HUES48 (cell line): ENCODE measurements around the gene VPS29.
A peak's percentile ranks its signal among the peaks of the same experiment; 100 is the strongest.
"Not testable (repeated sequence)": the region's sequence is repeated elsewhere in the genome, so short reads cannot be mapped to it uniquely, and the experiment has no call there.

ENCODE experiments used
- H3K27ac ChIP-seq: one replicate; pipeline ENCODE4 v1.7.0; 2013; ENCODE audit warnings: low read depth, low read length, inconsistent platforms
- H3K27me3 ChIP-seq: 2 replicates; pipeline ENCODE4 v1.6.1; 2013; ENCODE audit warnings: mild to moderate bottlenecking, low read length; ENCODE audit not compliant: control insufficient read depth, insufficient read depth
- H3K36me3 ChIP-seq: 2 replicates; pipeline ENCODE4 v1.6.1; 2013; ENCODE audit warnings: low read length; ENCODE audit not compliant: control insufficient read depth, insufficient read depth
- H3K4me1 ChIP-seq: 2 replicates; pipeline ENCODE4 v1.6.1; 2013; ENCODE audit warnings: mild to moderate bottlenecking, low read length; ENCODE audit not compliant: control insufficient read depth, insufficient read depth
- H3K4me3 ChIP-seq: 2 replicates; pipeline ENCODE4 v1.5.1; 2013; ENCODE audit warnings: mild to moderate bottlenecking, low read depth, low read length
- H3K9ac ChIP-seq: 2 replicates; pipeline ENCODE4 v1.6.1; 2013; ENCODE audit warnings: mild to moderate bottlenecking, low read depth, low read length, moderate library complexity
- H3K9me3 ChIP-seq: 2 replicates; pipeline ENCODE4 v1.6.1; 2013; ENCODE audit warnings: low read length; ENCODE audit not compliant: control insufficient read depth, insufficient read depth

VPS29 gene

DNA sequence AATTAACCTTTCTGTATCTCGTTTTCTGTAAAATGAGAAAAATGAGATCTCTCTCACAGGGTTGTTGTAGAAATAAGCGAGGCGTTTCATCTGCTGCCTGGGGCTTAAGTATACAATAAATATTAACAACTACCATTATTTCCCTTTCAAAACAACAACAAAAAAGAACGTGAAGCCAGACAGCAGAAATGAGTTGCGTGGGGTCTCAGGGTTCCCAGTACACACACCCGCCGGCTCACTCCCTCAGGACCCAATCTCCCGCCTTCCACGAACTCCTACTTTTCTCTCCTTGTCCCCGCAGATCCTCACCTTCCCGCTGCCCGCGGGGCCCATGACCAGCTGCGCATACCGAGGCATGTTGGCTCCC lies 34.1 kb downstream of the VPS29 start:
- no peaks in the 10 kb centered on the region for H3K9me3 ChIP-seq
- peak overlapping the region; percentile 90 for H3K4me3 ChIP-seq
- H3K27me3 ChIP-seq: no peaks in the 10 kb centered on the region
- H3K4me1 ChIP-seq: 0 out of 2 replicates have a peak, but pooled peaks cover 5% of the 10 kb centered on the region
- H3K9ac ChIP-seq: peak overlapping the region; percentile 91
- H3K27ac ChIP-seq: peak overlapping the region; percentile 97
- peaks cover 22% of the 10 kb centered on the region for H3K36me3 ChIP-seq

DNA sequence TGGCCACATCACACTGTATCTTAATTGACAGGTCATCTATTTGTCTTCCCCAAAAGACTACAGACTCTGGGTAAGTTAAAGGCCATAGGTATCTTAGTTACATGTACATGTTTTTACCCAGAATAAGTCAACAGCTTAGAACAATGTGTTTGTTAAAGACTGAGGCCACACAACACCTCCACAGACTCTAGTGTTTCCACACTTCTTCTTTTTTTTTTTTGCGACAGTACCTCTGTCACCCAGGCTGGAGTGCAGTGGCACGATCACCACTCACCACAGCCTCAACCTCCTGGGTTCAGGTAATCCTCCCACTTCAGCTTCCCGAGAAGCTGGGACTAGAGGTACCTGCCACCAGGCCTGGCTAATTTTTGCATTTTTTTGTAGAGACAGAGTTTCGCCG lies 35.1 kb downstream of the VPS29 start:
- H3K27ac ChIP-seq: no peak overlapping the region
- H3K4me1 ChIP-seq: 0 out of 2 replicates have a peak, but pooled peaks cover 5% of the 10 kb centered on the region
- H3K9me3 ChIP-seq: no peaks in the 10 kb centered on the region
- H3K36me3 ChIP-seq: peaks cover 29% of the 10 kb centered on the region
- no peak overlapping the region; the same call in 1 of the 2 replicates for H3K9ac ChIP-seq
- peak overlapping the region; percentile 90 for H3K4me3 ChIP-seq
- no peaks in the 10 kb centered on the region for H3K27me3 ChIP-seq

DNA sequence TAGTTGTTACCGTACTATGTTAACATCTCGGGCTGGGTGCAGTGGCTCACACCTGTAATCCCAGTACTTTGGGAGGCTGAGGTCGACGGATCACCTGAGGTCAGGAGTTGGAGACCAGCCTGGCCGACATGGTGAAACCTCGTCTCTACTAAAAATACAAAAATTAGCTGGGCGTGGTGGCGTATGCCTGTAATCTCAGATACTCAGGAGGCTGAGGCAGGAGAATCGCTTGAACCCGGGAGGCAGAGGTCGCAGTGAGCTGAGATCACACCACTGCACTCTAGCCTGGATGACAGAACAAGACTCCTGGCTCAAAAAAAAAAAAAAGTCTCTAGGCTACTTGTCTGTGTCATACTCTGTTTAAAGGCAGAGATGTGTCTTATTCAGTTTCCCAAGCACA lies 36.1 kb downstream of the VPS29 start:
- not testable (repeated sequence) for H3K9me3 ChIP-seq, H3K4me1 ChIP-seq, H3K27me3 ChIP-seq, H3K4me3 ChIP-seq, H3K9ac ChIP-seq, H3K27ac ChIP-seq
- H3K36me3 ChIP-seq: peaks cover 40% of the 10 kb centered on the region

DNA sequence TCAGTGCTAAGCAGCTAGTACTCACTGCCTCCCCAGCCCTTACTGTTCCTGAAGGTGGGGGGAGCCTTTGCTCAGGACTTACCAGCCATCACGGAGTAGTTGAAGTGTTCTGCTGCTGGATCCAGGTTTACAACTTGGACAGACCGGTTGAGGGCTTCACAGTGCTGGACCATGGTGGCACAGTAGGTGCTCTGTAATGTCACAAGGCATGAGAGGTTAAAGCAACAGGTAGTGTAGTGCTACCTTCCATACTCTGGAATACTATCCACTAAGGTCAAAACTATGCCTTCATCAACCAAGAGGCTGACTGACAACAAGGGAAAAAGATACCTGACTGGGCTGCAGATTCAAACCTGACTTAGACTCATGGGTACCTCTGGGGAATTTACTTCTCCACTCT lies 36.9 kb downstream of the VPS29 start:
- H3K9ac ChIP-seq: no peak overlapping the region
- H3K4me3 ChIP-seq: no peak overlapping the region
- 0 out of 2 replicates have a peak, but pooled peaks cover 5% of the 10 kb centered on the region for H3K4me1 ChIP-seq
- no peaks in the 10 kb centered on the region for H3K27me3 ChIP-seq
- H3K36me3 ChIP-seq: peaks cover 46% of the 10 kb centered on the region
- no peaks in the 10 kb centered on the region for H3K9me3 ChIP-seq
- no peak overlapping the region for H3K27ac ChIP-seq

DNA sequence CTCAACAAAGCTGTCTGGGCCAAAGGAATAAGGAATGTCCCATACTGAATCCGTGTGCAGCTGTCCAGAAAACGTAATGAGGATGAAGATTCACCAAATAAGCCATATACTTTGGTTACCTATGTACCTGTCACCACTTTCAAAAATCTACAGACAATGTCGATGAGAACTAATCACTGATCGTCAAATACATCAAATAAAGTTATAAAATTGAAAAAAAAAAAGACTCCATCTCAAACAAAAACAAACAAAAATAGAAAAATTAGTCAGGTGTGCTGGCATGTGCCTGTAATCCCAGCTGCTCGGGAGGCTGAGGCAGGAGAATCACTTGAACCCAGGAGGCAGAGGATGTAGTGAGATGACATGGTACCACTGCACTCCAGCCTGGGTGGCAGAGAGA lies 40.7 kb downstream of the VPS29 start:
- H3K9ac ChIP-seq, H3K27ac ChIP-seq, H3K4me3 ChIP-seq, H3K9me3 ChIP-seq, H3K27me3 ChIP-seq, H3K4me1 ChIP-seq: not testable (repeated sequence)
- peaks cover 80% of the 10 kb centered on the region for H3K36me3 ChIP-seq

DNA sequence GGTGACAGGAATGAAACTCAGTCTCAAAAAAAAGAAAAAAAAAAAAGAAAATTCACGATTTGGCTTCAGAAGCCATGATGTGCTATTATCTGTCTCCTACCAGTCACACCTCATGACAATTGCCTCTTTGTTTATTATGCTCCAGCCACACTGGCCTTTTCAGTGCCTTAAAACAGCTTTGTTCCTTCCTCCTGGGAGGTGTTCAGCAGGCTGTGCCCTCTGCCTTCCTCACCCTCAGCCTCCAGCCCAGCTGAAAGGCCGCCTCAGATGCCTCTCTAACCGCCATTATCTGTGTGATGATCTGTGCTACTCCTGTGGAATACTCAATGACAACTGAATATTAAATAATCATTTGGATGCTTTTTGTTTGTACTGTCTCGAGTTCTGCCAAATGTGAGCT lies 43.2 kb downstream of the VPS29 start:
- Histone ChIP-seq H3K36me3 (peaks cover 87% of the 10 kb centered on the region), H3K27ac (no peak overlapping the region), H3K4me1 (no peaks in the 10 kb centered on the region)

DNA sequence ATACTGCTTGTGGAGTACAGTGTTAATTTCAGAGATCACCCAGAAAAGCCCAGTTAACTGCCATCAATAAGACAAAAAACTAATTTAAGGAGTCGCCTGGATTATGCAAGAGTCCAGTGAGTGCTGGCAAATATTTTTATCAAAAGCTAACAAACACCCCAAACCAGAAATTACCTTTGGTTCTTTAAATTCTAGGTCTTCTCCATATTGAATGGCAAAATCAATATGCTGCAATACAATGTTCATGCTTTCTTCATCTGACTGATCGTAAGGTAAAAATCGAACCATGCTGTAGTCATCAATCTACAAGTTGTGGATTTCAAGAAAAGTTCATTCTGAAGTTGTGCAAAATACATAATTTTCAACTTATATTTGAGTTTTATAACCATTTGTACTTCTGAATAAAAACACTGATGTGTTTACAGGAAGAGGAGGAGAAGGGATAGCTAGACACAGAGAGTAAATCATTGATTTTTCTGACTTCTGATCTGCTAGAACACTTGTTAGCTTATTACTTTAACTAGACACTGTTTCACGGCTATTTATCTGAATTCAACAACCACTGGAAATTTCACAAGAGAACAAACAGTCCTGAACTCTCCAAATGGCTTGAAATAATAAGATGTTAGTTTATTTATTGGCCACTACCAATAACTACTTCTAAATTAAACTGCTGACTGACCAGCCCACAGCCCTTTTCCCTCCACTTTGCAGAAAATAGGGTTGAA lies 48.2 kb downstream of the VPS29 start:
- no peaks in the 10 kb centered on the region for H3K27me3 ChIP-seq
- peaks cover 70% of the 10 kb centered on the region for H3K36me3 ChIP-seq
- H3K27ac ChIP-seq: no peak overlapping the region
- no peaks in the 10 kb centered on the region for H3K9me3 ChIP-seq
- no peaks in the 10 kb centered on the region for H3K4me1 ChIP-seq
- H3K9ac ChIP-seq: no peak overlapping the region
- no peak overlapping the region for H3K4me3 ChIP-seq

More for the DNA sequence above, 43.2 kb downstream of the VPS29 start:
- H3K9me3 ChIP-seq: no peaks in the 10 kb centered on the region
- no peak overlapping the region for H3K4me3 ChIP-seq
- no peaks in the 10 kb centered on the region for H3K27me3 ChIP-seq
- no peak overlapping the region for H3K9ac ChIP-seq

DNA sequence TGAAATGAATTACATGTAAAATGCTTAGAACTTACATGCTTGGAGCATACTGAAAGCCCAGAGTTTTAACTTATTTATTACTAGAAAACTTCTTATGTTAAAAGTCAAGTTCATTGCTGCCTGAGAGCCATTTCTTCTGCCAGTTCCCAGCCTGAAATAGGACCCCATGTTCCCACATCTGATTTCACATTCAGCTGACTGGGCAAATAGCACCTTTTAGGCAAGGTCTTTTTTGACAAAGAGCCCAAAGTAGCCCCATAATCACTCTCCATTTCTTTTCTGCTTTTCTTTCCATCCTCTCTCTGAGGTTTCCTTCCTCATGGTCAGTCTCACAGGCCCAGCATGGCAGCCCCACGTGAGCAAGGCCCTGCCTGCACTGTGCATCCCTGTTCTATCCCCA lies 50.6 kb downstream of the VPS29 start:
- H3K9ac ChIP-seq: no peak overlapping the region
- H3K27me3 ChIP-seq: no peaks in the 10 kb centered on the region
- H3K9me3 ChIP-seq: no peaks in the 10 kb centered on the region
- no peak overlapping the region for H3K27ac ChIP-seq
- H3K36me3 ChIP-seq: peaks cover 54% of the 10 kb centered on the region
- no peak overlapping the region for H3K4me3 ChIP-seq
- no peaks in the 10 kb centered on the region for H3K4me1 ChIP-seq

DNA sequence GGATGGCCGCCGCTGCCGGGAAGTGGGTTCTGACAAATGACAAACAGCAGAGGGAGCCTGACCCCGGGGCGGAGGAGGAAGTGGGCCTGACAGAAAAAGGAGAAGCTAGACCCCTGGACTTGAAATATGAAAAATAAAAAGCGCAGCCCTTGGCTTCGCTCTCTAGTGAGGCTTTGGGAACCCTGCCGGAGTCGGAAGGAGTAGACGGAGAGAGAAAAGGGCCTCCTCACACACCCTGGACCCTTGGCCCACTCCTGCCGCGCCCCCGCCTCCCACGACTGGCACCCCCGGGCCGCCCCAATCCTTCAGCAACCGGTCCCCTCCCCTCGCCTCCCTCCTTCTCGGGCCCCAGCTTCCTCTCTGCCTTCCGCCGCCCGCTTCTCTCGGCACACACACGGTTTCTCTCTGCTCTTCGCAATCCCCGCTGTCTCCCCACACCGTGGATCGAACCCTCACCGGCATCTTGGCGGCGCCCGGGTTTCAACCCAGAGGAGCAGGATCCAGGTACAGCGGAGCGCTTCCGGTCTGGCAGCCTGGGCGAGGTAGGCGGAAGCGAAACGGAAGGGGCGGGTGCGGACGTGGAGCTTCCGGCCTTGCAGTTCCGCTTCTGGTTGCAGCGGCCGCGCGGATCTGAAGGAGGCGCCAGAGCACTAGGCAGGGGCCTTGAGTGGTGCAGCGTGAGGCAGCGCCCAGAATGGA lies 52.0 kb downstream of the VPS29 start, which contains the start of gene ARPC3:
TSS of gene ARPC3 (minus strand) at position 539 of the 699 bp plus-strand sequence. CDS start at position 462, 77 bp downstream.
- no peaks in the 10 kb centered on the region for H3K27me3 ChIP-seq
- no peaks in the 10 kb centered on the region for H3K4me1 ChIP-seq
- H3K4me3 ChIP-seq: peak within 1 kb of the TSS; percentile 92
- H3K36me3 ChIP-seq: peaks cover 50% of the 10 kb centered on the region
- peak within 1 kb of the TSS; percentile 68 for H3K9ac ChIP-seq
- peak within 1 kb of the TSS; percentile 83 for H3K27ac ChIP-seq
- no peaks in the 10 kb centered on the region for H3K9me3 ChIP-seq

DNA sequence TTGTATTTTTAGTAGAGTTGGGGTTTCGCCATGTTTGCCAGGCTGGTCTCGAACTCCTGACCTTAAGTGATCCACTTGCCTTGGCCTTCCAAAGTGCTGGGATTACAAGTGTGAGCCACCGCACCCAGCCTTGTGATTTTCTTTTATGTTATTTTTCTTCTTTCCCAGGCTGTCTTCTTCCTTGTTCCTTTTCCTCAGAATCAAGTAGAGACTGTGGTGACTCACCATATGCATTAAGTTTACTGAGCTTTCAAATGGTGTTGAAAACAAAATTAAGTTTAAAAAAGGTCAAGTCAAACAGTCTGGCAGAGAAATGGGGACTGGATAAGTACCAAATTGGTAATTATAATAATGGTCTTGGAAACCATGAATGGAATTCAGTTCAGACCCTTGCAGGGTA lies 57.5 kb downstream of the VPS29 start:
- H3K9me3 ChIP-seq: no peaks in the 10 kb centered on the region
- no peak overlapping the region for H3K27ac ChIP-seq
- no peak overlapping the region for H3K9ac ChIP-seq
- H3K4me1 ChIP-seq: no peaks in the 10 kb centered on the region
- no peaks in the 10 kb centered on the region for H3K27me3 ChIP-seq
- H3K36me3 ChIP-seq: peaks cover 49% of the 10 kb centered on the region
- no peak overlapping the region for H3K4me3 ChIP-seq
